GM12878 (cell line): Measurements from ENCODE around the gene ACAP2. TPM values are rescaled to one million over a fixed set of nuclear protein-coding genes. Genes with fewer than 3 reads are reported as not detected.
A peak's percentile ranks its signal among the peaks of the same experiment; 100 is the strongest.

Source experiments
- ATAC-seq: fragments of 200-7000 bp; cut with Tn5 transposase; 3 replicates; pipeline ENCODE4 v1.9.1; 2020; ENCODE audit warnings: mild to moderate bottlenecking, moderate library complexity
- BruUV-seq: library from RNA; stranded (reverse); fragments of 400-500 nt; replicated peaks from 2 replicates; lab custom pipeline; 2021; lab: Mats Ljungman, UMichigan
- CTCF ChIA-PET: fragments of 300-600 bp; sonication (Branson Sonifier 250); formaldehyde crosslinking; extraction: SDS; loops from one replicate; lab custom pipeline; 2021; ENCODE audit warnings: inconsistent platforms; lab: Yijun Ruan, JAX
- POLR2A ChIA-PET: fragments of 350-600 bp; formaldehyde crosslinking; extraction: SDS; loops from one replicate; lab custom pipeline; 2021; ENCODE audit warnings: inconsistent platforms; lab: Charles Lee
- RAD21 ChIA-PET: fragments of 300-600 bp; sonication (Branson Sonifier 250); formaldehyde crosslinking; loops from one replicate; lab custom pipeline; 2023; ENCODE audit warnings: antibody characterized with exemption; ENCODE audit not compliant: unreplicated experiment; lab: Charles Lee
- SMC1A ChIA-PET: fragments of 300-600 bp; sonication (Branson Sonifier 250); formaldehyde crosslinking; loops from one replicate; lab custom pipeline; 2023; ENCODE audit not compliant: unreplicated experiment, uncharacterized antibody; lab: Charles Lee
- DNase-seq: peaks from one replicate; pipeline ENCODE4 v3.0.0-alpha.2; 2011; ENCODE audit warnings: low read depth, low spot score
- FAIRE-seq: peaks from 3 replicates; lab custom pipeline; 2011; peaks lifted over from hg19 to GRCh38; lab: Jason Lieb, UNC
- H2AFZ ChIP-seq: 2 replicates; pipeline ENCODE4 v1.6.0; 2011; ENCODE audit warnings: low read depth, low read length, control low read depth; ENCODE audit not compliant: control insufficient read depth
- H3K27ac ChIP-seq: 2 replicates; pipeline ENCODE4 v1.5.1; 2011; ENCODE audit warnings: control low read depth; ENCODE audit not compliant: control insufficient read depth, insufficient read depth
- H3K27me3 ChIP-seq, 2 experiments: replicated peaks in 1 of 2; 2 replicates each; pipeline versions ENCODE4 v1.6.0 to v1.6.1; 2011; ENCODE audit warnings: low read length in 1 of 2; ENCODE audit not compliant: control insufficient read depth in 2 of 2, insufficient read depth in 2 of 2
- H3K36me3 ChIP-seq, 2 experiments: 2 replicates each; pipeline ENCODE4 v1.5.1; 2011; ENCODE audit warnings: low read length in 1 of 2; ENCODE audit not compliant: control insufficient read depth in 2 of 2, insufficient read depth in 2 of 2
- H3K4me1 ChIP-seq: 2 replicates; pipeline ENCODE4 v1.6.1; 2011; ENCODE audit warnings: mild to moderate bottlenecking, low read length, moderate library complexity, mixed read lengths; ENCODE audit not compliant: control insufficient read depth, insufficient read depth
- H3K4me2 ChIP-seq: 2 replicates; pipeline ENCODE4 v1.6.0; 2011; ENCODE audit warnings: control low read depth; ENCODE audit not compliant: control insufficient read depth, insufficient read depth
- H3K4me3 ChIP-seq: fragments of 200-600 bp; sonication (generic); 2 replicates; pipeline ENCODE4 v1.5.1; 2016
- H3K79me2 ChIP-seq: 2 replicates; pipeline ENCODE4 v1.6.0; 2011; ENCODE audit warnings: low read length; ENCODE audit not compliant: control insufficient read depth, insufficient read depth
- H3K9ac ChIP-seq: 2 replicates; pipeline ENCODE4 v1.8.0; 2011; ENCODE audit warnings: low read length, control low read depth, mixed read lengths; ENCODE audit not compliant: control insufficient read depth, insufficient read depth
- H3K9me3 ChIP-seq: replicated peaks from 3 replicates; pipeline ENCODE4 v1.5.1; 2011; ENCODE audit warnings: mild to moderate bottlenecking, low read length; ENCODE audit not compliant: control insufficient read depth, insufficient read depth
- H4K20me1 ChIP-seq: 2 replicates; pipeline ENCODE4 v1.6.0; 2011; ENCODE audit not compliant: control insufficient read depth, insufficient read depth
- ATF7 ChIP-seq: fragments of 450-650 bp; IDR thresholded peaks from 2 replicates; pipeline ENCODE4 v1.6.1; 2016; ENCODE audit warnings: low read depth, mild to moderate bottlenecking
- CBFB ChIP-seq: IDR thresholded peaks from 2 replicates; pipeline ENCODE4 v1.6.1; 2016; ENCODE audit warnings: antibody characterized with exemption, low read depth
- CREB1 ChIP-seq: IDR thresholded peaks from 2 replicates; pipeline ENCODE4 v1.6.1; 2012; ENCODE audit warnings: low read depth, mild to moderate bottlenecking, inconsistent platforms
- CREM ChIP-seq: IDR thresholded peaks from 2 replicates; pipeline ENCODE4 v1.6.1; 2014; ENCODE audit warnings: antibody characterized with exemption, low read depth
- FOS ChIP-seq: IDR thresholded peaks from 3 replicates; pipeline ENCODE4 v1.6.1; 2011; ENCODE audit warnings: borderline replicate concordance; ENCODE audit not compliant: insufficient read length; ENCODE audit errors: extremely low read depth
- KDM1A ChIP-seq: fragments of 200-600 bp; sonication (generic); IDR thresholded peaks from 2 replicates; pipeline ENCODE4 v1.6.1; 2016; ENCODE audit warnings: borderline replicate concordance
- MEF2A ChIP-seq: IDR thresholded peaks from 2 replicates; pipeline ENCODE4 v1.6.1; 2011; ENCODE audit warnings: low read depth, mild to moderate bottlenecking, low read length, moderate library complexity; ENCODE audit not compliant: insufficient read depth
- NFIC ChIP-seq: IDR thresholded peaks from 2 replicates; pipeline ENCODE4 v1.6.1; 2012; ENCODE audit warnings: low read depth, mild to moderate bottlenecking, inconsistent platforms, low read length, moderate library complexity
- NFYB ChIP-seq: IDR thresholded peaks from 2 replicates; pipeline ENCODE4 v1.6.1; 2011; ENCODE audit warnings: low read depth, mild to moderate bottlenecking, low read length, improper control_type of control experiment, moderate library complexity; ENCODE audit not compliant: insufficient read depth
- NR2C2 ChIP-seq: IDR thresholded peaks from 2 replicates; pipeline ENCODE4 v1.6.1; 2011; ENCODE audit warnings: borderline replicate concordance, low read depth; ENCODE audit not compliant: control insufficient read depth, insufficient read length
- RAD51 ChIP-seq: fragments of 450-650 bp; IDR thresholded peaks from 2 replicates; pipeline ENCODE4 v1.6.1; 2016; ENCODE audit warnings: moderate library complexity, mild to moderate bottlenecking, inconsistent platforms
- TARDBP ChIP-seq: IDR thresholded peaks from 2 replicates; pipeline ENCODE4 v1.6.1; 2016; ENCODE audit warnings: borderline replicate concordance
- ZNF217 ChIP-seq: fragments of 450-650 bp; IDR thresholded peaks from 2 replicates; pipeline ENCODE4 v1.6.1; 2017; ENCODE audit warnings: antibody characterized with exemption, mild to moderate bottlenecking
- WGBS: methylation state at CpG from one replicate; pipeline ENCODE4 v1.1.6; 2016; ENCODE audit warnings: low lambda C conversion rate; ENCODE audit not compliant: insufficient replicate concordance, insufficient coverage; ENCODE audit errors: missing lambda C conversion rate; 5-methylcytosine and 5-hydroxymethylcytosine counted together
- in situ Hi-C: fragments of 300-500 bp; cut with MboI; formaldehyde crosslinking; loops from 9 replicates; pipeline ENCODE4 v1.14.3; 2018; ENCODE audit warnings: mixed read lengths
- intact Hi-C: fragments of 100-400 bp; cut with micrococcal nuclease; formaldehyde crosslinking; loops from one replicate; pipeline ENCODE4 v1.14.2; 2022; ENCODE audit not compliant: unreplicated experiment
- polyA plus RNA-seq, 11 experiments: library from polyadenylated mRNA; depleted of rRNA in 4 of 11; unstranded in 6 of 11; stranded (reverse) in 5 of 11; fragments of >200 nt; fragmentation: Nextera tagmentation in 4 of 11; fragmentation: Illumina TruSeq in 1 of 11; extraction: Ambion mirVana in 4 of 11; extraction: Trizol in 1 of 11; gene quantifications; 1 replicate in 1 of 11; 2 replicates in 10 of 11; pipeline versions ENCODE4 v1.2.1 to v1.2.3, GENCODE V29; 2011 to 2016; ENCODE audit warnings: inconsistent platforms in 2 of 11, missing spikeins in 2 of 11, low read depth in 1 of 11
- total RNA-seq, 4 experiments: library from RNA; depleted of rRNA in 3 of 4; stranded (reverse); fragments of >200 nt in 3 of 4; fragmentation: Illumina TruSeq in 1 of 4; extraction: Trizol in 1 of 4; gene quantifications; 2 replicates each; pipeline versions ENCODE4 v1.2.1 to v1.2.3, GENCODE V29; 2013 to 2021
- TF ChIP-seq, protein P1 (sequence below): IDR thresholded peaks from 2 replicates; pipeline ENCODE4 v1.6.1; 2011; ENCODE audit warnings: mild to moderate bottlenecking, low read depth, low read length, moderate library complexity; ENCODE audit not compliant: insufficient replicate concordance
- TF ChIP-seq, protein P2 (sequence below): fragments of 450-650 bp; IDR thresholded peaks from 2 replicates; pipeline ENCODE4 v1.6.1; 2016; ENCODE audit warnings: mild to moderate bottlenecking
- TF ChIP-seq, protein P3 (sequence below): fragments of 450-650 bp; IDR thresholded peaks from 2 replicates; pipeline ENCODE4 v1.6.1; 2017; ENCODE audit warnings: antibody characterized with exemption, mild to moderate bottlenecking, moderate library complexity

ACAP2 gene
- total and polyA plus RNA-seq, 10 of the 15 experiments (the other 5 are each of a cell fraction or from before 2014, with no cell fraction given): 7.1 to 53.8 (median 35.7) TPM

DNA sequence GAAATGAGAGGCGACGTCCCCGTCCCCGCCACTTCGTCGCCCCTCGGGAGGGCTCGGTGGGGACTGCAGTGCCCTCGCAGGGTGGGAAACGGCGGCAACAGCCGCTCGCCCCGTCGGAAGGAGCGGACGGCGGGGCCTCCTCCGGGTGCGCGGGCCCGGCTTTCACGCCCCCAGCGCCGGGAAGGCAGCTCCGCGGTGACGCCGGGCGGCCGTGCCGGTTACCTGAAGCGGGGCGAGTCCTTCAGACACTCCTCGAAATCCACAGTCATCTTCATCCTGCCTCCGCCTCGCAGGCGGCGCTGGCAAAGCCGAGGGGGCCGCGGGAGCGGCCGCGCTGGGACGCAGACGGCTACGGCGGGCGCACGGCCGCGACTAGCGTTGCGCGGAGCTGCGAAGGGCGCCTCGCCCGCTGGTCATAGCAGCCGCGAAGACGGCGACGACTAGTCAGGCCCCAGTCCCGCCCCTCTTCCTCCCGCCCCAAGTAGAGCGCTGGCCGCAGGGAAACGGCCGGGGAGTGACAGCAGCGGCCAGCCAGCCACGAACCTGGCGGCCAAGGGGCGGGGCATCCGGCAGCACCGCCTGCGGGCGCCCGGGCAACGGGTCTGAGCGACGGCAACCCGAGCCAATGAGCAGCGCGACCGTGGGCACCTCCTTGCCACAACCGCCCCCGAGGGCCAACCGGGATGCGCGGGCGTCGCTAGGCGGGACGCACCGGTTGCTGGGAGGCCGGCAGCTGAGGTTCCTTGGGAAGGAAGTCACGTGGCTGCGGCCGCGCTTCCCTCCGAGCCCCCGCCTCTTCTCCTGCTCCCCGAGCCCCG, at the start of gene ACAP2 (continued):
- TF ChIP-seq, protein P1, sequence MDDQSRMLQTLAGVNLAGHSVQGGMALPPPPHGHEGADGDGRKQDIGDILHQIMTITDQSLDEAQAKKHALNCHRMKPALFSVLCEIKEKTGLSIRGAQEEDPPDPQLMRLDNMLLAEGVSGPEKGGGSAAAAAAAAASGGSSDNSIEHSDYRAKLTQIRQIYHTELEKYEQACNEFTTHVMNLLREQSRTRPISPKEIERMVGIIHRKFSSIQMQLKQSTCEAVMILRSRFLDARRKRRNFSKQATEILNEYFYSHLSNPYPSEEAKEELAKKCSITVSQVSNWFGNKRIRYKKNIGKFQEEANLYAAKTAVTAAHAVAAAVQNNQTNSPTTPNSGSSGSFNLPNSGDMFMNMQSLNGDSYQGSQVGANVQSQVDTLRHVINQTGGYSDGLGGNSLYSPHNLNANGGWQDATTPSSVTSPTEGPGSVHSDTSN: peak; percentile 100
- TF ChIP-seq FOS (peak; percentile 73), RAD51 (peak; percentile 95), CREB1 (peak; percentile 60; the same call in 1 of the 2 replicates), NFYB (peak; percentile 98), NFIC (no peak), ZNF217 (peak; percentile 21; the same call in 1 of the 2 replicates)
- TF ChIP-seq, protein P2, sequence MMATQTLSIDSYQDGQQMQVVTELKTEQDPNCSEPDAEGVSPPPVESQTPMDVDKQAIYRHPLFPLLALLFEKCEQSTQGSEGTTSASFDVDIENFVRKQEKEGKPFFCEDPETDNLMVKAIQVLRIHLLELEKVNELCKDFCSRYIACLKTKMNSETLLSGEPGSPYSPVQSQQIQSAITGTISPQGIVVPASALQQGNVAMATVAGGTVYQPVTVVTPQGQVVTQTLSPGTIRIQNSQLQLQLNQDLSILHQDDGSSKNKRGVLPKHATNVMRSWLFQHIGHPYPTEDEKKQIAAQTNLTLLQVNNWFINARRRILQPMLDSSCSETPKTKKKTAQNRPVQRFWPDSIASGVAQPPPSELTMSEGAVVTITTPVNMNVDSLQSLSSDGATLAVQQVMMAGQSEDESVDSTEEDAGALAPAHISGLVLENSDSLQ: peak; percentile 100

DNA sequence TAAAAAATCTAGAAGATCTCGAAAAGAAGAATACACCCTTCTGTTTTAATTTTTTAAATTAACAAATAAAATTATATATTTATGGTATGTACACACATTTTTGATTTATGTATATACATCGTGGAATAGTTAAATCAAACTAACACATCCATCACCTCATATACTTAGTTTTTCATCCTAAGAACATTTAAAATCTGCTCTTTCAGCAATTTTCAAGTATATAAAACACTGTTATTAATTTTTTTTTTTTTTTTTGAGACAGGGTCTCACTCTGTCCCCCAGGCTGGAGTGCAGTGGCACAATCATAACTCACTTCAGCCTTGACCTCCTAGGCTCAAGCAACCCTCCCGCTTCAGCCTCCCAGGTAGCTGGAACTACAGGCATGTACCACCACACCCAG, 32.8 kb upstream of the ACAP2 start:
- no peak overlapping the region for H3K9ac ChIP-seq
- in situ Hi-C loops: no loop called here
- ChIA-PET SMC1A (no interaction called here), CTCF (no interaction called here), POLR2A (no interaction called here), RAD21 (no interaction called here)
- no peak overlapping the region for H3K27ac ChIP-seq
- no peaks in the 10 kb centered on the region; a peak in 1 of 4 replicates for H3K27me3 ChIP-seq
- no peaks in the 10 kb centered on the region for H3K36me3 ChIP-seq
- H3K4me1 ChIP-seq: no peaks in the 10 kb centered on the region
- no peak overlapping the region for H3K4me2 ChIP-seq
- no peak for FAIRE-seq
- H3K9me3 ChIP-seq: no peaks in the 10 kb centered on the region
- intact Hi-C loops: no loop called here
- BruUV-seq: no TSS peak
- WGBS: 64% methylated on average over 3 of the region's 3 CpGs
- H2AFZ ChIP-seq: no peak overlapping the region
- H3K4me3 ChIP-seq: no peak overlapping the region
- DNase-seq: no peak
- ATAC-seq: no peak
- H3K79me2 ChIP-seq: no peaks in the 10 kb centered on the region
- TF ChIP-seq CREM (no peak), ATF7 (no peak), CBFB (no peak), KDM1A (no peak), NR2C2 (no peak), MEF2A (no peak), TARDBP (no peak)
- TF ChIP-seq, protein P3, sequence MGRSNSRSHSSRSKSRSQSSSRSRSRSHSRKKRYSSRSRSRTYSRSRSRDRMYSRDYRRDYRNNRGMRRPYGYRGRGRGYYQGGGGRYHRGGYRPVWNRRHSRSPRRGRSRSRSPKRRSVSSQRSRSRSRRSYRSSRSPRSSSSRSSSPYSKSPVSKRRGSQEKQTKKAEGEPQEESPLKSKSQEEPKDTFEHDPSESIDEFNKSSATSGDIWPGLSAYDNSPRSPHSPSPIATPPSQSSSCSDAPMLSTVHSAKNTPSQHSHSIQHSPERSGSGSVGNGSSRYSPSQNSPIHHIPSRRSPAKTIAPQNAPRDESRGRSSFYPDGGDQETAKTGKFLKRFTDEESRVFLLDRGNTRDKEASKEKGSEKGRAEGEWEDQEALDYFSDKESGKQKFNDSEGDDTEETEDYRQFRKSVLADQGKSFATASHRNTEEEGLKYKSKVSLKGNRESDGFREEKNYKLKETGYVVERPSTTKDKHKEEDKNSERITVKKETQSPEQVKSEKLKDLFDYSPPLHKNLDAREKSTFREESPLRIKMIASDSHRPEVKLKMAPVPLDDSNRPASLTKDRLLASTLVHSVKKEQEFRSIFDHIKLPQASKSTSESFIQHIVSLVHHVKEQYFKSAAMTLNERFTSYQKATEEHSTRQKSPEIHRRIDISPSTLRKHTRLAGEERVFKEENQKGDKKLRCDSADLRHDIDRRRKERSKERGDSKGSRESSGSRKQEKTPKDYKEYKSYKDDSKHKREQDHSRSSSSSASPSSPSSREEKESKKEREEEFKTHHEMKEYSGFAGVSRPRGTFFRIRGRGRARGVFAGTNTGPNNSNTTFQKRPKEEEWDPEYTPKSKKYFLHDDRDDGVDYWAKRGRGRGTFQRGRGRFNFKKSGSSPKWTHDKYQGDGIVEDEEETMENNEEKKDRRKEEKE: no peak
- no peaks in the 10 kb centered on the region for H4K20me1 ChIP-seq
